Prostate gland (tissue), 2 donors: ENCODE measurements around the gene DTNB. TPM values are rescaled to one million over a fixed set of nuclear protein-coding genes. Genes with fewer than 3 reads are reported as not detected.
A peak's percentile ranks its signal among the peaks of the same experiment; 100 is the strongest.

Source experiments
- DNase-seq: peaks from one replicate; pipeline ENCODE4 v3.0.0-alpha.2; 2019; ENCODE audit warnings: low spot score
- H3K27ac ChIP-seq, 2 donors: fragments of 200-600 bp; sonication (generic); 2 replicates each; pipeline ENCODE4 v1.5.1; 2017 to 2019
- H3K27me3 ChIP-seq: fragments of 200-600 bp; sonication (generic); replicated peaks from 2 replicates; pipeline ENCODE4 v1.5.1; 2019; ENCODE audit not compliant: insufficient read depth
- H3K36me3 ChIP-seq, 2 donors: fragments of 200-600 bp; sonication (generic); 1 replicate in 1 of 2; 2 replicates in 1 of 2; pipeline versions ENCODE4 v1.5.1 to v1.8.1; 2017 to 2019
- H3K4me1 ChIP-seq: fragments of 200-600 bp; sonication (generic); replicated peaks from 2 replicates; pipeline ENCODE4 v1.5.1; 2019
- H3K4me3 ChIP-seq, 2 donors: fragments of 200-600 bp; sonication (generic); 2 replicates each; pipeline ENCODE4 v1.5.1; 2017 to 2019
- H3K9me3 ChIP-seq: fragments of 200-600 bp; sonication (generic); 2 replicates; pipeline ENCODE4 v1.5.1; 2017
- POLR2A ChIP-seq: fragments of 450-650 bp; IDR thresholded peaks from one replicate; pipeline ENCODE4 v1.6.1; 2016; ENCODE audit warnings: antibody characterized with exemption, mild to moderate bottlenecking
- POLR2AphosphoS5 ChIP-seq: sonication (generic); formaldehyde crosslinking; IDR thresholded peaks from one replicate; pipeline ENCODE4 v1.6.1; 2017; ENCODE audit warnings: antibody characterized with exemption
- WGBS: methylation state at CpG from one replicate; pipeline ENCODE4 v1.1.5; 2018; 5-methylcytosine and 5-hydroxymethylcytosine counted together
- intact Hi-C: fragments of 100-400 bp; cut with DNase I; formaldehyde crosslinking; loops from one replicate; pipeline ENCODE4 v1.14.2; 2022
- total RNA-seq, 2 donors: library from RNA; depleted of rRNA; stranded (reverse); fragments of >200 nt; gene quantifications; one replicate each; pipeline ENCODE4 v1.1.0, GENCODE V29; 2016
- TF ChIP-seq, protein P1 (sequence below), 4 experiments: fragments of 200-600 bp in 2 of 4; fragments of 450-650 bp in 2 of 4; sonication (generic) in 2 of 4; IDR thresholded peaks; 1 replicate in 3 of 4; 2 replicates in 1 of 4; pipeline ENCODE4 v1.5.1; 2016 to 2019; ENCODE audit warnings: antibody characterized with exemption in 4 of 4, mild to moderate bottlenecking in 2 of 4, moderate library complexity in 2 of 4

Gene DTNB
- total RNA-seq, 2 donors from 2014 or later: 47.0 to 61.9 TPM

GRCh38 chr2:25664965-25665307, 8.4 kb downstream of the DTNB start:
- 54% methylated on average over 4 of the region's 4 CpGs for WGBS
- Histone ChIP-seq H3K4me1 (no peaks in the 10 kb centered on the region), H3K27me3 (no peaks in the 10 kb centered on the region), H3K4me3 (no peak overlapping the region), H3K27ac (peak overlapping the region in 1 of 2 donors; percentile 6), H3K9me3 (no peaks in the 10 kb centered on the region), H3K36me3 (no peaks in the 10 kb centered on the region)
- TF ChIP-seq, protein P1, sequence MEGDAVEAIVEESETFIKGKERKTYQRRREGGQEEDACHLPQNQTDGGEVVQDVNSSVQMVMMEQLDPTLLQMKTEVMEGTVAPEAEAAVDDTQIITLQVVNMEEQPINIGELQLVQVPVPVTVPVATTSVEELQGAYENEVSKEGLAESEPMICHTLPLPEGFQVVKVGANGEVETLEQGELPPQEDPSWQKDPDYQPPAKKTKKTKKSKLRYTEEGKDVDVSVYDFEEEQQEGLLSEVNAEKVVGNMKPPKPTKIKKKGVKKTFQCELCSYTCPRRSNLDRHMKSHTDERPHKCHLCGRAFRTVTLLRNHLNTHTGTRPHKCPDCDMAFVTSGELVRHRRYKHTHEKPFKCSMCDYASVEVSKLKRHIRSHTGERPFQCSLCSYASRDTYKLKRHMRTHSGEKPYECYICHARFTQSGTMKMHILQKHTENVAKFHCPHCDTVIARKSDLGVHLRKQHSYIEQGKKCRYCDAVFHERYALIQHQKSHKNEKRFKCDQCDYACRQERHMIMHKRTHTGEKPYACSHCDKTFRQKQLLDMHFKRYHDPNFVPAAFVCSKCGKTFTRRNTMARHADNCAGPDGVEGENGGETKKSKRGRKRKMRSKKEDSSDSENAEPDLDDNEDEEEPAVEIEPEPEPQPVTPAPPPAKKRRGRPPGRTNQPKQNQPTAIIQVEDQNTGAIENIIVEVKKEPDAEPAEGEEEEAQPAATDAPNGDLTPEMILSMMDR (IDR thresholded peaks at IDR 0.05): peak in 1 of 4 experiments; percentile 1
- TF ChIP-seq POLR2A (no peak), POLR2AphosphoS5 (no peak)
- intact Hi-C loops: loop anchor here (2.0 to 10.0 kb wide), 2 partner anchors 58 to 320 kb away; partner anchors contain the start of gene DNMT3A
- no peak for DNase-seq

GRCh38 chr2:25664183-25664964, 9.0 kb downstream of the DTNB start:
- no peak overlapping the region for H3K4me3 ChIP-seq
- no peaks in the 10 kb centered on the region for H3K27me3 ChIP-seq
- TF ChIP-seq POLR2AphosphoS5: peak; percentile 66
- TF ChIP-seq, protein P1 (IDR thresholded peaks at IDR 0.05): peak; percentile 17 to 78 (median 66)
- TF ChIP-seq POLR2A: no peak
- no peaks in the 10 kb centered on the region for H3K9me3 ChIP-seq
- no peaks in the 10 kb centered on the region for H3K4me1 ChIP-seq
- intact Hi-C loops: loop anchor here (2.0 to 10.0 kb wide), 2 partner anchors 58 to 320 kb away; partner anchors contain the start of gene DNMT3A
- H3K27ac ChIP-seq: peak overlapping the region in 1 of 2 donors; percentile 6
- WGBS: 22% methylated on average over 9 of the region's 9 CpGs
- no peaks in the 10 kb centered on the region for H3K36me3 ChIP-seq
- DNase-seq: peak; percentile 55

DNA sequence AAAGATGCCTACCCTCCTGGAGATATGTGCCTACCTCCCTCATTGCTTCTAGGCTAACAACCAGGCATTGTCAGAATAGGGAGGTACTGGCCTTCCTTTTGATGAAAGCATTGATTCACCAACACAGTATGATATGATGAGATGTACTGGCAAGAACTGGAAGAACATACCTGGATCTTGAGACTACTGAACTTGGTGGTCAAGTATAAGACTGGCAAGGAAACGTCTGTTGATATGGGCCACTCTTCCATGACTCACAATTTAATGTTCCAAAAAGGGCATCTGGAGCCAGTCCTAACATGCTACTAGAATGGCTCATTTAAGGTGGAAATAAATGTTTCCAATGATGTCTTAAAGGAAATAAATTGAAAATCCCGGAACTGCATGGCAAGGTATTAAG, 18.1 kb downstream of the DTNB start:
- WGBS: 52% methylated on average over 2 of the region's 2 CpGs
- DNase-seq: no peak
- no peak overlapping the region for H3K4me3 ChIP-seq
- TF ChIP-seq, protein P1 (IDR thresholded peaks at IDR 0.05): no peak
- H3K4me1 ChIP-seq: no peaks in the 10 kb centered on the region
- intact Hi-C loops: no loop called here
- H3K27me3 ChIP-seq: no peaks in the 10 kb centered on the region
- H3K27ac ChIP-seq: no peak overlapping the region
- no peaks in the 10 kb centered on the region for H3K9me3 ChIP-seq
- no peaks in the 10 kb centered on the region for H3K36me3 ChIP-seq

- intact Hi-C loops: no loop called here
- no peak for DNase-seq
- Histone ChIP-seq H3K4me1 (no peaks in the 10 kb centered on the region), H3K36me3 (no peaks in the 10 kb centered on the region), H3K27me3 (no peaks in the 10 kb centered on the region), H3K27ac (no peak overlapping the region), H3K4me3 (no peak overlapping the region), H3K9me3 (no peaks in the 10 kb centered on the region)
- no peak for TF ChIP-seq POLR2A
- no peak for TF ChIP-seq POLR2AphosphoS5
- TF ChIP-seq, protein P1 (IDR thresholded peaks at IDR 0.05): no peak
- 98% methylated on average over 4 of the region's 4 CpGs for WGBS
These were observed 18.6 kb downstream of the DTNB start for GRCh38 chr2:25654801-25655200.
